ENCODE measurements around the gene ARHGAP24.
"Not testable (repeated sequence)": the region's sequence is repeated elsewhere in the genome, so short reads cannot be mapped to it uniquely, and the experiment has no call there.

The ARHGAP24 gene

GRCh38 chr4:85864259-85865205 is 389.6 kb downstream of the ARHGAP24 start:
- DNase-seq (ENCODE audit: low read depth), result no peak

DNA sequence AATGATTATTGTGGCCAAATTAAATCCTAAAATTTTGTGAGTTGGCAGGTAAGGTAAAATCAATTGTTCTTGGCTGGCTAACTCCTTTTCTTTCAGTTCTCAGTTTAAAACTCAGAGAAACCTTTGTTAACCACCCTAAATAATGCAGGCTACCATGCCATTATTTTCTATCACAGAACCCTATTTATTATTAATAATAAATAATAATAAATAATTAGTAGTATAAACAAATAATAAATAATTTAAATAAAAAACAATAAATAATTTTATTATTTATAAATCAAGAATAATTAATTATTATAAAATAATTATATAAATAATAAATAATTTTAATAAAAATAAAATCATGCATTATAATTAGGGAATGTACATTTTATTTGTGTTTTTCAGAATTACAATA is 390.3 kb downstream of the ARHGAP24 start:
- DNase-seq (ENCODE audit: low read depth), result no peak

GRCh38 chr4:85866508-85866907 is 391.6 kb downstream of the ARHGAP24 start:
- no peak for DNase-seq (ENCODE audit: low read depth)

GRCh38 chr4:85867271-85867670 is 392.3 kb downstream of the ARHGAP24 start:
- no peak for DNase-seq (ENCODE audit: low read depth)

DNA sequence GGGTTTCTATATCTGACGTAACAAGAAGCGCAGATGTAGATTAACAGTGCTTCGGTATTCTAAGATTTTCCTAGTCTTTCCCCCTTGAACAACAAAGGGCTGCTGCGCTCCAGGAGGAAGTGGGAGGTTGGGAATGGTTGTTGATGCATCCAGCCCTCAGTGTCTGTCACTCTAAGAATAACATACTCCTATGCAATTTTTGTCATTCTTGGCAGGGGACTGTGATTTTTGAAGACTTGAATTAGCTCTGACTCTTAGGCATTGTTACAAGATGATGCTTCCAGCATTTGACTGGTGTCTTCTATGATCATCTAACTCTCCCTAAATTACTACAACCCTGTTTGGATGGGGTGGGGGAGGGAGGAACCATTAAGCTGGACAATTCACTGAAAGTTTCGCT is 394.2 kb downstream of the ARHGAP24 start:
- DNase-seq (ENCODE audit: low read depth), result no peak

DNA sequence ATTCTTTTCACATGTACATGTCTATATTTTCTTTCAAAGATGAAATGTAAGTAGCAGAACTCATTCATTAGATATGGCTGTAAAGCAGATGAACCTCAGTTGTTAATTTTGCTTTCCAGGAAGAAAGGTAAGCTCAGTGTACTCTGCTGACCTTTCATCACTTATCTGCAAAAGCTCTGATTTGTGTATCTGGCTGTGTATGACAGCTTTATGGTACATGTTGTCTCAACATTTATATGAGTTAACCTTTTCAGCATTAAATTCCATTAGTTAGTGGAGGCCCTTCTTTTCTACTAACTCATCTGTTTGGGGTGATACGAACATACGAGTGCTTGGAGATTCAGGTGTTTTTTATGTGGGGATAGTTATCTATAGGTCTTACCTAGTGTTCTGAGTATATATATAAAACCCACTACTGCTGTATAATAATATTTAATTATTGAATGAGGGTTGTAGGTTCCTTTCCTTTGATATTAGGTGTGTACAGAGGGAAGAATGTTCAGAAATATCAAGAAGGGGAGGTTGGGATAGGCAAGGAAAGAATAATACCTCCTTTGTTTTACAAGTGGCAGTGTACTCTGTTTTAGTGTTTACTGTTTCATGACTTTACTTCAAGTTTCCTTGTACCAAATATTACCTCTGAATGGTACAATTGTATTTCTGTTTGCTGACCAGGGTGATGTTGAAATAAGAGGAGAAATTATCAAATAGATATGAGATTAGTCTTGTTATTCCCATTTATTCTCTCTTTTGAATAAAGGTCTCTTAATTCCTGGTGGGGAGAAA is 395.5 kb downstream of the ARHGAP24 start:
- no peak for DNase-seq (ENCODE audit: low read depth)

- DNase-seq (ENCODE audit: low read depth), result no peak
These were observed 398.6 kb downstream of the ARHGAP24 start for GRCh38 chr4:85873566-85873965.

GRCh38 chr4:85879518-85879917 is 404.6 kb downstream of the ARHGAP24 start:
- DNase-seq (ENCODE audit: low read depth), result no peak

DNA sequence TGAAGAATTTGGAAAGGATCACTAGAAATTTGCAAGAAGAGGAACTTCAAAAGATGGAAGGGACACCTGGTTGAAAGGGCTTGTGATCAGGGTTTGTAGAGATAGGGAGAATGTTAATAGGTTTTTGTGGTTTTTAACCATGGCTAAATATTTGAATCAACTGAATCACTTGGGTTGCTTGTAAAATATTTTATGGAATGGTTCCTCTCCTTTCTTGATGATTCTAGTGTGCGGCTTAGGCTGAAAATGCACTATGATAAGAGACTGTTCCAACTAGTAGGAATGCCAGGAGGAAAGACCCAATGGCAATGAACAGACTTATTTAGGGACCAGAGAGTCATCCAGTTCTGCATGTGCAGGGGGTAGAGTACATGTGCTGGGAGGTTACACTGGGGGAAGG is 408.2 kb downstream of the ARHGAP24 start:
- DNase-seq (ENCODE audit: low read depth), result no peak

DNA sequence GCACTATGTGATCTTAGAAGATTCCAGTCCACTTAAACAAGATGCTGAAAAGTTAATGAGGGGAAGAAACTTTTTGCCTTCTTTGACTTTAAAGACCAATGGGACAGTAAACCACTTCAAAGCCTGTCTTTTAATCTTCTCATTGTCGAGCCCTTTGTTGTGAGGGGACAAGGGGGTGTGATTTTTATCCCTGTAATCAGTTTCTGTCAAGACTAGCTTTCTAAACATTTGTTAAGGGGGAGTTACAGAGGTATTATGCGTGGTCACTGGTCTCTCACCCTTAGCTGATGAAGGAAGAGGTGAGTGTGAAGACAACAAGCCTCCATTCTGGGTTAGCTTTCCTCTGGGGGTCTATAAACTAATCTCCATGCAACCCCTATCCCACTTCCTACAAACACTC is 409.3 kb downstream of the ARHGAP24 start:
- DNase-seq (ENCODE audit: low read depth), result no peak

GRCh38 chr4:85886665-85887064 is 411.7 kb downstream of the ARHGAP24 start:
- no peak for DNase-seq (ENCODE audit: low read depth)

DNA sequence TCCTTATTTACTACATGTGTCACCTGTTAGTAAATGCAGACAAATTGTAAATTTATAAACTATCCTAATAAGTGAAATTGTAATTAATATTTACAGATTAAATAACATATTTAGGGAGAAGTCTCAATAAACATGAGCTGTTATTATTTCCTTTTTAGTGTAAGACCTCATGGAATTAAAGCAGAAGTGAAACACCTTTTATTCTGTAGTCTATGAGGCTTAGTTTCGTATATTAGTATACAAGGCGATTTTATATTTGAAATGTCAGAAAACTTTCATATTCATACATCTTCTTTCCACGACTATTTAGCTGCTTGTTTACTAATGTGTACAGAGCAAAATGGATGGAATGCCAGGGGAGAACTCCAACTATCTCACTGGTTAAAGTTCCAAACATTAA is 414.4 kb downstream of the ARHGAP24 start:
- no peak for DNase-seq (ENCODE audit: low read depth)

DNA sequence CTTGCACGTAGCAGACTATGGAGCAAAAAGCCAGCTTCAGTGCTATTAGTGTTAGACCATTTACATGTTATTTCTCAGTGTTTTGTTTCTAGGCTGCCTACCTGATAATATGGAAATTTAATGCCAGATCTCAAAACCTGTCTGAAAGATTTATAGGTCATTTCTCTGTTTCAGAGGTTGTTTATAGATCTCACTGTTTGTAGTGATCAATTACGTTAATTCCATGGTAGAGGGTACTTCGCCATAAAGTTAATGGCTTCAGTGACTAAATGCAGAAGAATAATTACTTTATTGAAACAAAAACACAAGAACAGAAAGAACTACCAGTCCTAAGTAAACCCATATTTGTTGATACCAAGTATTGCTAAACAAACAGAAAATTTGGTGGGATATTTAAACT is 420.8 kb downstream of the ARHGAP24 start:
- DNase-seq (ENCODE audit: low read depth), result no peak

DNA sequence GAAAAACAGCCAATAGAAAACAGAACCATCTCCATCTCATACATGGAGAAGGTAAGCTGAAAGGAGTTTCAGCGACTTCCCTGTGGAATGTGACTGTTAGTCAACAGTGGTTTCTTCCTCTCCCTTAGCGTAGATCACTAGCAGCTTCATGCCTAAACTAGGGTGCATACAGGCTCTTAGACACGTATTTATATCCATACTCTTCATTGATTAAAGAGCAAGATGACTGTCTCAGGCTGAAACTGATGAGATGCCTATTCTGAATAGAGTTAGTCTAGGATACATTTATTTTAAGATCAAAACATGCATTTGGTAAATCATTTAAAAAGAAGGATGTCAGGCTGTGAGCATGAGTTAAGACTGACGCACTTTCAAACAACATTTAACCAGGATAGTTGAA is 423.3 kb downstream of the ARHGAP24 start:
- DNase-seq (ENCODE audit: low read depth), result no peak

DNA sequence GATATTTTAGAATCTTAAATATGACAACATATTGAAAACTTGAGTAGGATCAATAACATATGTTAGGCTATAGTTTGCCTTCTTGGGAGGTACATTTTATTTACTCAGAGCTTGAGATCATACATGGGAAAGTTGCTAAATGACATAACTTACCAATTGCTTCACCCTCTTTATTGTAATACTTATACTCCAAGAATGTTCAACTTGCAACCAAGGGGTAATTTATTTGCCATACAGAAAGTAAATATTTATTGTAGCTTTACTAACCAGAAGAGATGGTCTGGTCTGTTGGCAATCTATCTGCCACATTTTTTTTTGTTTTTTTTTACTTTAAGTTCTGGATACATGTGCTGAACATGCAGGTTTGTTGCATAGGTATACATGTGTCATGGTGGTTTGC is 426.6 kb downstream of the ARHGAP24 start:
- no peak for DNase-seq (ENCODE audit: low read depth)

- DNase-seq (ENCODE audit: low read depth), result not testable (repeated sequence)
These were observed 427.7 kb downstream of the ARHGAP24 start for GRCh38 chr4:85902647-85903046.

DNA sequence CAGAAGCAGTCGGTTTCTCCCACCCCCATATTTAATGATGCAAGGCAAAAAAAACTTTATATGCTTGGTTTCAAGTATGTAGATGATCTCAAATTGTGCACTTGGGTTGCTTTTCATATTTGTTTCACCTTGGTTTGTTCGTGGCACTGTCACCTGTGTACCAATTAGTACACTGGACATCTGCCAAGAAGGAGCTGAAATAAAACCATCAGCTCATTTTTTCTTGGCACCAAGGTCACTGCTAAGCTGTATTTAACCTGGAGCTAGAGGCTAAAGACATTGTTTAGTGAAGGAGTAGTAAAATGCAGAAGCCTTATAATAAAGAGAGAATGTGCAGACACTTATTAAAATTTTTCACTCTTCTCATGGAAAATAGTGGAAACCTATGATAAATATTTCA is 430.8 kb downstream of the ARHGAP24 start:
- DNase-seq (ENCODE audit: low read depth), result no peak

DNA sequence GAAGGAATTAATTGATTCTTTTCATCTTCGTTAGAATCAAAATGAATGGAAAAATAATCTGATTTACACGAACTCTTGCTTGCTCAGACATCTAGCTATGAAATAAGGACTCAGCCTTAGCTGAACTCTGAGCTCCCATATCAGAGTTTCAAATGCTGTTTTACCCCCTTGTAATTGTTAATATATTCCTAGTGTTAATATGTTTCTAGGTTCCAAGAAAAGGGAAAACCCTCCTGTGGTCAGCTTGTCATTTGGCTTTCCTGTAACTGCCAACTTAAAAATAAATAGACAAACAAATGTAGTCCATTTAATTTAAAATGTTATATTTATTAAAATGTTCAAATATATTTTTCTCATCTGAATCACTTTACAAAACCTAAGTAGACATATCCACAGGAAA is 432.1 kb downstream of the ARHGAP24 start:
- DNase-seq (ENCODE audit: low read depth), result no peak

GRCh38 chr4:85909851-85910250 is 434.9 kb downstream of the ARHGAP24 start:
- no peak for DNase-seq (ENCODE audit: low read depth)

DNA sequence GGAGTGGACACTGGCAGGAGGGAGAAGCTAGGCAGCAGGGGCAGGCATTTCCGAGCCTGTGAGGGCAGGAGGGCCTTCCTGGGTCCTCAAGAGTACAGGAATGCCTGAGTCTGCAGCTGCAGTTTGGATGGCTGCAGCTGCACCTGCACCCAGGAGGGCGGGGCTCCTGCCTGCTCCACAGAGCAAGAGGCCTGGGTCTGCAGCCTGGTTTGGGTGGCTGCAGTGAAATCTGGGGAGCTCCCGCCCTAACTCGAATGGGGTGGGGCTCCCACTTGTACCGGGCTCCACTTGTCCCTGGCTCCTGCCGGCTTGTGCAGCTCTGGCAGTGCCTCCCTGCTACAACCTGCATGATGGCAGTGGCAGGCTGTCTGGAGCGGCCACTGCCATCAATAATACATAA is 436.0 kb downstream of the ARHGAP24 start:
- DNase-seq (ENCODE audit: low read depth), result no peak

- DNase-seq (ENCODE audit: low read depth), result no peak
These were observed 439.2 kb downstream of the ARHGAP24 start for GRCh38 chr4:85913931-85914694.

DNA sequence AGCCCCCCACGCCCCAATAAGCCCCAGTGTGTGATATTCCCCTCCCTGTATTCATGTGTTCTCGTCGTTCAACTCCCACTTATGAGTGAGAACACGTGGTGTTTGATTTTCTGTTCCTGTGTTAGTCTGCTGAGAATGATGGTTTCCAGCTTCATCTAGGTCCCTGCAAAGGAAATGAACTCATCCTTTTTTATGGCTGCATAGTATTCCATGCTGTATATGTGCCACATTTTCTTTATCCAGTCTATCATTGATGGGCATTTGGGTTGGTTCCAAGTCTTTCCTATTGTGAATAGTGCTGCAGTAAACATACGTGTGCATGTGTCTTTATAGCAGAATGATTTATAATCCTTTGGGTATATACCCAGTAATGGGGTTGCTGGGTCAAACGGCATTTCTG is 440.6 kb downstream of the ARHGAP24 start:
- DNase-seq (ENCODE audit: low read depth), result not testable (repeated sequence)

All from activated T-cell treated with anti-CD3 and anti-CD28 coated beads for 48 hours (primary cell).